H9 (cell line): Measurements from ENCODE around the gene CDK6. TPM values are rescaled to one million over a fixed set of nuclear protein-coding genes. Genes with fewer than 3 reads are reported as not detected.

Experiments
- DNase-seq: peaks from one replicate; pipeline ENCODE4 v3.0.0-alpha.2; 2017
- H2AFZ ChIP-seq: one replicate; pipeline ENCODE4 v1.6.1; 2013; ENCODE audit warnings: mild to moderate bottlenecking, low read length, control low read depth, moderate library complexity
- H2AK5ac ChIP-seq: 2 replicates; pipeline ENCODE4 v1.6.1; 2013; ENCODE audit warnings: low read length, control low read depth, mixed read lengths; ENCODE audit not compliant: insufficient read length
- H2BK120ac ChIP-seq: one replicate; pipeline ENCODE4 v1.6.1; 2013; ENCODE audit warnings: low read depth, mild to moderate bottlenecking, low read length, control low read depth, inconsistent platforms; ENCODE audit not compliant: poor library complexity, severe bottlenecking
- H2BK12ac ChIP-seq: 2 replicates; pipeline ENCODE4 v1.6.1; 2013; ENCODE audit warnings: low read length, control low read depth, mixed read lengths, low read depth; ENCODE audit not compliant: insufficient read length
- H2BK15ac ChIP-seq: 2 replicates; pipeline ENCODE4 v1.6.1; 2013; ENCODE audit warnings: low read depth, low read length, control low read depth
- H2BK20ac ChIP-seq: one replicate; pipeline ENCODE4 v1.6.1; 2013; ENCODE audit warnings: low read depth, mild to moderate bottlenecking, low read length, control low read depth, inconsistent platforms; ENCODE audit not compliant: poor library complexity, severe bottlenecking
- H2BK5ac ChIP-seq: 2 replicates; pipeline ENCODE4 v1.6.1; 2013; ENCODE audit warnings: low read length, control low read depth, mixed read lengths; ENCODE audit not compliant: insufficient read length
- H3K14ac ChIP-seq: 2 replicates; pipeline ENCODE4 v1.6.1; 2013; ENCODE audit warnings: low read length, control low read depth; ENCODE audit not compliant: insufficient read depth
- H3K18ac ChIP-seq: 2 replicates; pipeline ENCODE4 v1.6.1; 2013; ENCODE audit warnings: low read depth, mild to moderate bottlenecking, mixed read lengths, low read length, control low read depth; ENCODE audit not compliant: insufficient read length
- H3K23ac ChIP-seq: 2 replicates; pipeline ENCODE4 v1.6.1; 2013; ENCODE audit warnings: low read length, control low read depth, mixed read lengths, low read depth; ENCODE audit not compliant: insufficient read length
- H3K23me2 ChIP-seq: 2 replicates; pipeline ENCODE4 v1.6.1; 2013; ENCODE audit warnings: low read depth, mild to moderate bottlenecking, mixed read lengths, low read length, control low read depth; ENCODE audit not compliant: insufficient read length, poor library complexity, severe bottlenecking
- H3K27ac ChIP-seq: 2 replicates; pipeline ENCODE4 v1.5.1; 2013; ENCODE audit warnings: low read length, control low read depth, mixed read lengths, low read depth; ENCODE audit not compliant: insufficient read length
- H3K27me3 ChIP-seq: 2 replicates; pipeline ENCODE4 v1.6.1; 2013; ENCODE audit warnings: low read length, control low read depth, inconsistent platforms; ENCODE audit not compliant: insufficient read depth
- H3K4ac ChIP-seq: 2 replicates; pipeline ENCODE4 v1.6.1; 2013; ENCODE audit warnings: low read depth, mild to moderate bottlenecking, control low read depth, inconsistent platforms, low read length, moderate library complexity
- H3K4me1 ChIP-seq: 2 replicates; pipeline ENCODE4 v1.6.1; 2013; ENCODE audit warnings: low read length, control low read depth, inconsistent platforms; ENCODE audit not compliant: insufficient read depth
- H3K4me2 ChIP-seq: 2 replicates; pipeline ENCODE4 v1.6.1; 2013; ENCODE audit warnings: low read length, control low read depth, mixed read lengths; ENCODE audit not compliant: insufficient read length, insufficient read depth
- H3K56ac ChIP-seq: 2 replicates; pipeline ENCODE4 v1.6.1; 2013; ENCODE audit warnings: low read depth, mild to moderate bottlenecking, mixed read lengths, low read length, control low read depth; ENCODE audit not compliant: insufficient read length
- H3K79me1 ChIP-seq: 2 replicates; pipeline ENCODE4 v1.6.1; 2013; ENCODE audit warnings: low read depth, mild to moderate bottlenecking, moderate library complexity, low read length, control low read depth, inconsistent platforms; ENCODE audit not compliant: insufficient read depth, poor library complexity, severe bottlenecking
- H3K79me2 ChIP-seq: 2 replicates; pipeline ENCODE4 v1.6.1; 2013; ENCODE audit warnings: low read length, control low read depth, inconsistent platforms; ENCODE audit not compliant: insufficient read depth
- H3K9ac ChIP-seq: 2 replicates; pipeline ENCODE4 v1.6.1; 2013; ENCODE audit warnings: low read length, control low read depth, mixed read lengths; ENCODE audit not compliant: insufficient read length; ENCODE audit errors: extremely low read depth
- H3K9me3 ChIP-seq: one replicate; pipeline ENCODE4 v1.6.1; 2013; ENCODE audit warnings: low read depth, low read length, inconsistent platforms; ENCODE audit not compliant: control insufficient read depth
- H3T11ph ChIP-seq: one replicate; pipeline ENCODE4 v1.6.1; 2013; ENCODE audit warnings: mild to moderate bottlenecking, low read length, control low read depth, inconsistent platforms
- H4K20me1 ChIP-seq: one replicate; pipeline ENCODE4 v1.6.1; 2013; ENCODE audit not compliant: control insufficient read depth, insufficient read length, insufficient read depth
- H4K5ac ChIP-seq: 2 replicates; pipeline ENCODE4 v1.6.1; 2013; ENCODE audit warnings: low read depth, mild to moderate bottlenecking, mixed read lengths, low read length, control low read depth; ENCODE audit not compliant: insufficient read length
- H4K8ac ChIP-seq: replicated peaks from 2 replicates; pipeline ENCODE4 v1.6.1; 2013; ENCODE audit warnings: low read length, control low read depth, mixed read lengths, low read depth; ENCODE audit not compliant: insufficient read length
- H4K91ac ChIP-seq: 2 replicates; pipeline ENCODE4 v1.6.1; 2013; ENCODE audit warnings: low read depth, mild to moderate bottlenecking, moderate library complexity, mixed read lengths, low read length, control low read depth; ENCODE audit not compliant: insufficient read length
- H3K27ac Mint-ChIP-seq, 3 experiments: 2 replicates in 2 of 3; 3 replicates in 1 of 3; pipeline ENCODE4 v1.8.0; 2020 to 2021; ENCODE audit warnings: mixed read lengths in 3 of 3, mild to moderate bottlenecking in 1 of 3, moderate library complexity in 1 of 3
- H3K27me3 Mint-ChIP-seq: 2 replicates; pipeline ENCODE4 v1.8.0; 2021; ENCODE audit warnings: low read depth, mild to moderate bottlenecking, moderate library complexity, mixed read lengths
- H3K36me3 Mint-ChIP-seq, 3 experiments: 2 replicates in 2 of 3; 3 replicates in 1 of 3; pipeline ENCODE4 v1.8.0; 2020 to 2021; ENCODE audit warnings: low read depth in 3 of 3, mixed read lengths in 3 of 3; ENCODE audit not compliant: insufficient read depth in 1 of 3
- H3K4me1 Mint-ChIP-seq, 2 experiments: 2 replicates each; pipeline ENCODE4 v1.8.0; 2020; ENCODE audit warnings: mixed read lengths in 2 of 2
- H3K4me3 Mint-ChIP-seq, 2 experiments: 2 replicates in 1 of 2; 3 replicates in 1 of 2; pipeline ENCODE4 v1.8.0; 2020 to 2021; ENCODE audit warnings: mild to moderate bottlenecking in 2 of 2, mixed read lengths in 2 of 2, moderate library complexity in 1 of 2
- H3K9me3 Mint-ChIP-seq, 2 experiments: 2 replicates in 1 of 2; 3 replicates in 1 of 2; pipeline ENCODE4 v1.8.0; 2020; ENCODE audit warnings: mild to moderate bottlenecking in 2 of 2, mixed read lengths in 2 of 2, moderate library complexity in 1 of 2
- CTCF ChIP-seq: fragments of 200-600 bp; sonication (generic); conservative IDR thresholded peaks from 3 replicates; pipeline ENCODE4 v1.8.0; 2021; ENCODE audit warnings: antibody characterized with exemption, mild to moderate bottlenecking
- WGBS: extraction: QIAGEN DNeasy Blood & Tissue Kit; methylation state at CpG from one replicate; pipeline ENCODE4 v1.1.7; 2013; ENCODE audit warnings: missing lambda C conversion rate, low lambda C conversion rate, mixed read lengths; ENCODE audit not compliant: insufficient read length; ENCODE audit errors: extremely low coverage; 5-methylcytosine and 5-hydroxymethylcytosine counted together
- total RNA-seq: library from RNA; stranded (reverse); gene quantifications from 2 replicates; pipeline ENCODE4 v1.2.1, GENCODE V29; 2021

CDK6 gene
- total RNA-seq, 1 experiment from 2014 or later, result 30.0 TPM

GRCh38 chr7:92624298-92624996 lies 211.9 kb downstream of the CDK6 start:
- DNase-seq, result no peak
- Histone ChIP-seq H2BK5ac (no peak overlapping the region), H3K14ac (no peak overlapping the region), H4K5ac (no peak overlapping the region), H3K27ac (no peak overlapping the region), H3K9me3 (no peaks in the 10 kb centered on the region), H3K9ac (no peak overlapping the region), H3K27me3 (no peaks in the 10 kb centered on the region), H3K18ac (no peak overlapping the region), H3K79me2 (no peaks in the 10 kb centered on the region), H2BK120ac (no peak overlapping the region), H2BK12ac (no peak overlapping the region), H3K79me1 (no peaks in the 10 kb centered on the region), H3K23ac (no peak overlapping the region), H3K56ac (no peak overlapping the region), H3K4me2 (no peak overlapping the region), H3K4ac (no peak overlapping the region), H4K20me1 (no peaks in the 10 kb centered on the region), H4K8ac (no peak overlapping the region), H2AFZ (no peak overlapping the region), H3T11ph (no peak overlapping the region), H3K4me1 (no peaks in the 10 kb centered on the region), H2AK5ac (no peak overlapping the region), H2BK15ac (no peak overlapping the region), H2BK20ac (no peak overlapping the region), H3K23me2 (no peaks in the 10 kb centered on the region), H4K91ac (no peak overlapping the region)
- Mint-ChIP-seq H3K4me1 (peaks cover 6% of the 10 kb centered on the region in 2 experiments), H3K4me3 (no peak overlapping the region), H3K27me3 (no peaks in the 10 kb centered on the region), H3K36me3 (no peaks in the 10 kb centered on the region), H3K27ac (no peak overlapping the region), H3K9me3 (peaks cover 0 to 4% of the 10 kb centered on the region in 2 experiments; a peak in 4 of 5 replicates)
- no CpG with 5 or more reads among the region's 2 CpGs for WGBS
- no peak for TF ChIP-seq CTCF
